22Rv1 (cell line): ENCODE measurements around the gene TIMM17A.

Experiments
- CTCF ChIP-seq: fragments of 450-650 bp; IDR thresholded peaks from 2 replicates; pipeline ENCODE4 v1.5.1; 2017; ENCODE audit warnings: mild to moderate bottlenecking
- ZFX ChIP-seq: fragments of 450-650 bp; IDR thresholded peaks from 2 replicates; pipeline ENCODE4 v1.6.1; 2017; ENCODE audit warnings: antibody characterized with exemption, borderline replicate concordance

DNA sequence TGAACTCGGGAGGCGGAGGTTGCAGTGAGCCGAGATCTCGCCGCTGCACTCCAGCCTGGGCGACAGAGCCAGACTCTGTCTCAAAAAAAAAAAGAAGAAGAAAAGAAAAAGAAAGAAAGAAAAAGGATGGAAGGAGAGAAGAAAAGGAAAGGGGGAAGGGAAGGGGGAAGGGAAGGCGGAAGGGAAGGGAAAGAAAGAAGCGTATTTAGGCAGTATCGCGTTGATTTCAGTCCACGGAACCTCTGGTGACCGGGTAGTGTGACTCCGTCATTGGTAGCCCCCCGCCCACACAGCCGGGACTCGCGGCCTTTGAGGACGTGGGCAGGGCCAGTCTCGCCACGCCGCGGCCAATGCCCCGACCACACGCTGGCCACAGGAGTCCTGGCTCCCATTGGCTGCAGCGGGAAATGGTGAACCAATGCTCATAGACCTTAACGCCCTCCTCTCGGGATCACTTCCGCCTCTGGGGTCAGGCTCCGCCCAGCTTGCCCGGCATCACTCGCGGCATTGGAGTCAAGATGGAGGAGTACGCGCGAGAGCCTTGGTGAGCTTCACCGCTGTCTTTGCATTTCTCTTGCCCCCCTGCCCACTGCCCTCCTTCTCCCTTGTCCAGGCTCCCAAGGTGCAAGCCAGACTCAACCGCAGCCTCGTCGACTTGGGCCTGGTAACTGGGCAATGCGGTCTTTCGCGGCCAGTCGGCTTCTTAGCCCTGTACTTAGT is at the start of gene TIMM17A:
- TF ChIP-seq CTCF (no peak; the same call in 1 of the 2 replicates), ZFX (no peak)
